ENCODE measurements around the gene COX6B2. TPM values are rescaled to one million over a fixed set of nuclear protein-coding genes. Genes with fewer than 3 reads are reported as not detected.

The COX6B2 gene
- polyA plus RNA-seq, 2 of the 4 experiments (the other 2 are of a cell fraction) = 0.78 to 6.4 TPM

DNA sequence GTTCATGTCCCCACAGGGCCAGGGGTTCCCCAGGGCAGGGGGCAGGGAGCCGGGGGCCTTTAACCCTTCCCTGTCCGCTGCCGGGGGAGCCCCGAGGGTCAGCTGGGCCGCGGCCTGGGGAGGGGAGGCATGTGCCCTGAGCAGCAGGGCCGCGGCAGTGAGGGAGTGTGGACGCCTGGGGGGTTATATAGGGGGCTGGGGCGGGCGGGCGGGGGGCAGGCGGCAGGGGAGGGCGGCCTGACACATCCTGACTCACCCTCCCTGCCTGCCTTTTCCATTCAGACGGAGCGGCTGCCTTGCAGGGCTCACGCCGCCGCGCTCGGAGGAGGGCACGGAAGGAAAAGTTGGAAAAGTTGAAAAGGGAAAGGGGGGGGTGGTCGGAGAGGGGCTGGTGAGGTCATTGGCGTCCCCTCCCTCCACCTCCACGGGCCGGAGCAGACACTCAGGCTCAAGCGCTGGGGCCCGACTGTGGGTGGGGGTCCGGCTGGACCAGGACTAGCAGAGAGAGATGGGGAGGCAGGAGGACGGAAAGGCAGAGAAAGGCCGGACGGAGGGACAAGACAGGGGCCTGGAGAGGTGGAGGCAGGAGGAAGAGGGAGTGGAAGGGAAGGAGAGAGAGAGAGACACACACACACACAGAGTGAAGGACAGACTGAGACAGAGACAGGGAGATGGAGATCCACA, 15.9 kb upstream of the COX6B2 start, which contains the start of gene IL11 (continued):
- TF ChIP-seq EHMT2 (IDR thresholded peaks at IDR 0.05; ENCODE audit: low read depth) (no peak), KDM1A (IDR thresholded peaks at IDR 0.05; ENCODE audit: low read depth) (no peak), RAD21 (conservative IDR thresholded peaks at IDR 0.05 in 1 of 2, IDR thresholded peaks at IDR 0.05 in 1 of 2) (no peak; a peak in 1 of 5 replicates), CBX2 (IDR thresholded peaks at IDR 0.05; ENCODE audit: borderline replicate concordance, low read depth) (no peak), TP53 (CRISPR knock-in tag; IDR thresholded peaks at IDR 0.05) (no peak), MAZ (IDR thresholded peaks at IDR 0.05; ENCODE audit: borderline replicate concordance, low read depth, low read length) (no peak), POLR2AphosphoS2 (conservative IDR thresholded peaks at IDR 0.05; ENCODE audit: low read length) (no peak), FOXS1 (CRISPR knock-in tag; IDR thresholded peaks at IDR 0.05) (no peak), CBX8 (IDR thresholded peaks at IDR 0.05) (no peak), PHF8 (IDR thresholded peaks at IDR 0.05; ENCODE audit: borderline replicate concordance, low read depth) (no peak), HEYL (CRISPR knock-in tag; IDR thresholded peaks at IDR 0.05) (no peak), MAFK (IDR thresholded peaks at IDR 0.05; ENCODE audit: partially characterized antibody) (no peak), NFE2L2 (conservative IDR thresholded peaks at IDR 0.05; ENCODE audit: low read length) (no peak), MYC (IDR thresholded peaks at IDR 0.05; ENCODE audit: borderline replicate concordance, low read length) (no peak), NPAS2 (CRISPR knock-in tag; IDR thresholded peaks at IDR 0.05; ENCODE audit: borderline replicate concordance) (no peak), CHD4 (IDR thresholded peaks at IDR 0.05; ENCODE audit: borderline replicate concordance) (no peak), POLR2A (IDR thresholded peaks at IDR 0.05; ENCODE audit: low read length) (peak; percentile 82), NR3C1 (IDR thresholded peaks at IDR 0.05) (no peak), HOXB5 (CRISPR knock-in tag; IDR thresholded peaks at IDR 0.05) (no peak; the same call in 1 of the 2 replicates), ZSCAN20 (CRISPR knock-in tag; IDR thresholded peaks at IDR 0.05) (no peak)
- TF ChIP-seq, protein P1, sequence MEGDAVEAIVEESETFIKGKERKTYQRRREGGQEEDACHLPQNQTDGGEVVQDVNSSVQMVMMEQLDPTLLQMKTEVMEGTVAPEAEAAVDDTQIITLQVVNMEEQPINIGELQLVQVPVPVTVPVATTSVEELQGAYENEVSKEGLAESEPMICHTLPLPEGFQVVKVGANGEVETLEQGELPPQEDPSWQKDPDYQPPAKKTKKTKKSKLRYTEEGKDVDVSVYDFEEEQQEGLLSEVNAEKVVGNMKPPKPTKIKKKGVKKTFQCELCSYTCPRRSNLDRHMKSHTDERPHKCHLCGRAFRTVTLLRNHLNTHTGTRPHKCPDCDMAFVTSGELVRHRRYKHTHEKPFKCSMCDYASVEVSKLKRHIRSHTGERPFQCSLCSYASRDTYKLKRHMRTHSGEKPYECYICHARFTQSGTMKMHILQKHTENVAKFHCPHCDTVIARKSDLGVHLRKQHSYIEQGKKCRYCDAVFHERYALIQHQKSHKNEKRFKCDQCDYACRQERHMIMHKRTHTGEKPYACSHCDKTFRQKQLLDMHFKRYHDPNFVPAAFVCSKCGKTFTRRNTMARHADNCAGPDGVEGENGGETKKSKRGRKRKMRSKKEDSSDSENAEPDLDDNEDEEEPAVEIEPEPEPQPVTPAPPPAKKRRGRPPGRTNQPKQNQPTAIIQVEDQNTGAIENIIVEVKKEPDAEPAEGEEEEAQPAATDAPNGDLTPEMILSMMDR (IDR thresholded peaks at IDR 0.05) = no peak
- TF ChIP-seq, protein P2, sequence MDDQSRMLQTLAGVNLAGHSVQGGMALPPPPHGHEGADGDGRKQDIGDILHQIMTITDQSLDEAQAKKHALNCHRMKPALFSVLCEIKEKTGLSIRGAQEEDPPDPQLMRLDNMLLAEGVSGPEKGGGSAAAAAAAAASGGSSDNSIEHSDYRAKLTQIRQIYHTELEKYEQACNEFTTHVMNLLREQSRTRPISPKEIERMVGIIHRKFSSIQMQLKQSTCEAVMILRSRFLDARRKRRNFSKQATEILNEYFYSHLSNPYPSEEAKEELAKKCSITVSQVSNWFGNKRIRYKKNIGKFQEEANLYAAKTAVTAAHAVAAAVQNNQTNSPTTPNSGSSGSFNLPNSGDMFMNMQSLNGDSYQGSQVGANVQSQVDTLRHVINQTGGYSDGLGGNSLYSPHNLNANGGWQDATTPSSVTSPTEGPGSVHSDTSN (IDR thresholded peaks at IDR 0.05) = no peak
- TF ChIP-seq, protein P3, sequence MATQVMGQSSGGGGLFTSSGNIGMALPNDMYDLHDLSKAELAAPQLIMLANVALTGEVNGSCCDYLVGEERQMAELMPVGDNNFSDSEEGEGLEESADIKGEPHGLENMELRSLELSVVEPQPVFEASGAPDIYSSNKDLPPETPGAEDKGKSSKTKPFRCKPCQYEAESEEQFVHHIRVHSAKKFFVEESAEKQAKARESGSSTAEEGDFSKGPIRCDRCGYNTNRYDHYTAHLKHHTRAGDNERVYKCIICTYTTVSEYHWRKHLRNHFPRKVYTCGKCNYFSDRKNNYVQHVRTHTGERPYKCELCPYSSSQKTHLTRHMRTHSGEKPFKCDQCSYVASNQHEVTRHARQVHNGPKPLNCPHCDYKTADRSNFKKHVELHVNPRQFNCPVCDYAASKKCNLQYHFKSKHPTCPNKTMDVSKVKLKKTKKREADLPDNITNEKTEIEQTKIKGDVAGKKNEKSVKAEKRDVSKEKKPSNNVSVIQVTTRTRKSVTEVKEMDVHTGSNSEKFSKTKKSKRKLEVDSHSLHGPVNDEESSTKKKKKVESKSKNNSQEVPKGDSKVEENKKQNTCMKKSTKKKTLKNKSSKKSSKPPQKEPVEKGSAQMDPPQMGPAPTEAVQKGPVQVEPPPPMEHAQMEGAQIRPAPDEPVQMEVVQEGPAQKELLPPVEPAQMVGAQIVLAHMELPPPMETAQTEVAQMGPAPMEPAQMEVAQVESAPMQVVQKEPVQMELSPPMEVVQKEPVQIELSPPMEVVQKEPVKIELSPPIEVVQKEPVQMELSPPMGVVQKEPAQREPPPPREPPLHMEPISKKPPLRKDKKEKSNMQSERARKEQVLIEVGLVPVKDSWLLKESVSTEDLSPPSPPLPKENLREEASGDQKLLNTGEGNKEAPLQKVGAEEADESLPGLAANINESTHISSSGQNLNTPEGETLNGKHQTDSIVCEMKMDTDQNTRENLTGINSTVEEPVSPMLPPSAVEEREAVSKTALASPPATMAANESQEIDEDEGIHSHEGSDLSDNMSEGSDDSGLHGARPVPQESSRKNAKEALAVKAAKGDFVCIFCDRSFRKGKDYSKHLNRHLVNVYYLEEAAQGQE (IDR thresholded peaks at IDR 0.05) = no peak
- TF ChIP-seq, protein P4, sequence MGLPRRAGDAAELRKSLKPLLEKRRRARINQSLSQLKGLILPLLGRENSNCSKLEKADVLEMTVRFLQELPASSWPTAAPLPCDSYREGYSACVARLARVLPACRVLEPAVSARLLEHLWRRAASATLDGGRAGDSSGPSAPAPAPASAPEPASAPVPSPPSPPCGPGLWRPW (IDR thresholded peaks at IDR 0.05) = no peak
- TF ChIP-seq, protein P5, sequence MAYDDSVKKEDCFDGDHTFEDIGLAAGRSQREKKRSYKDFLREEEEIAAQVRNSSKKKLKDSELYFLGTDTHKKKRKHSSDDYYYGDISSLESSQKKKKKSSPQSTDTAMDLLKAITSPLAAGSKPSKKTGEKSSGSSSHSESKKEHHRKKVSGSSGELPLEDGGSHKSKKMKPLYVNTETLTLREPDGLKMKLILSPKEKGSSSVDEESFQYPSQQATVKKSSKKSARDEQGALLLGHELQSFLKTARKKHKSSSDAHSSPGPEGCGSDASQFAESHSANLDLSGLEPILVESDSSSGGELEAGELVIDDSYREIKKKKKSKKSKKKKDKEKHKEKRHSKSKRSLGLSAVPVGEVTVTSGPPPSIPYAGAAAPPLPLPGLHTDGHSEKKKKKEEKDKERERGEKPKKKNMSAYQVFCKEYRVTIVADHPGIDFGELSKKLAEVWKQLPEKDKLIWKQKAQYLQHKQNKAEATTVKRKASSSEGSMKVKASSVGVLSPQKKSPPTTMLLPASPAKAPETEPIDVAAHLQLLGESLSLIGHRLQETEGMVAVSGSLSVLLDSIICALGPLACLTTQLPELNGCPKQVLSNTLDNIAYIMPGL (CRISPR knock-in tag; IDR thresholded peaks at IDR 0.05; ENCODE audit: borderline replicate concordance) = no peak
- TF ChIP-seq, protein P6, sequence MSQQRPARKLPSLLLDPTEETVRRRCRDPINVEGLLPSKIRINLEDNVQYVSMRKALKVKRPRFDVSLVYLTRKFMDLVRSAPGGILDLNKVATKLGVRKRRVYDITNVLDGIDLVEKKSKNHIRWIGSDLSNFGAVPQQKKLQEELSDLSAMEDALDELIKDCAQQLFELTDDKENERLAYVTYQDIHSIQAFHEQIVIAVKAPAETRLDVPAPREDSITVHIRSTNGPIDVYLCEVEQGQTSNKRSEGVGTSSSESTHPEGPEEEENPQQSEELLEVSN (IDR thresholded peaks at IDR 0.05; ENCODE audit: borderline replicate concordance, low read depth) = no peak
- TF ChIP-seq, protein P7, sequence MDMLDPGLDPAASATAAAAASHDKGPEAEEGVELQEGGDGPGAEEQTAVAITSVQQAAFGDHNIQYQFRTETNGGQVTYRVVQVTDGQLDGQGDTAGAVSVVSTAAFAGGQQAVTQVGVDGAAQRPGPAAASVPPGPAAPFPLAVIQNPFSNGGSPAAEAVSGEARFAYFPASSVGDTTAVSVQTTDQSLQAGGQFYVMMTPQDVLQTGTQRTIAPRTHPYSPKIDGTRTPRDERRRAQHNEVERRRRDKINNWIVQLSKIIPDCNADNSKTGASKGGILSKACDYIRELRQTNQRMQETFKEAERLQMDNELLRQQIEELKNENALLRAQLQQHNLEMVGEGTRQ (IDR thresholded peaks at IDR 0.05) = no peak
